HG02870 (cell line): ENCODE measurements around the gene DYNC1I2.
"Not testable (repeated sequence)": the region's sequence is repeated elsewhere in the genome, so short reads cannot be mapped to it uniquely, and the experiment has no call there.

ENCODE experiments used
- ATAC-seq: cut with Tn5 transposase; IDR thresholded peaks from one replicate; pipeline ENCODE4 v1.9.1; 2021; ENCODE audit warnings: mild to moderate bottlenecking, moderate library complexity; ENCODE audit not compliant: unreplicated experiment

DYNC1I2 gene

GRCh38 chr2:171772373-171772772 lies 85.1 kb downstream of the DYNC1I2 start:
- ATAC-seq = no peak

- not testable (repeated sequence) for ATAC-seq
Measured at GRCh38 chr2:171774581-171774980, 87.3 kb downstream of the DYNC1I2 start.

- ATAC-seq = no peak
Measured at GRCh38 chr2:171778515-171778914, 91.2 kb downstream of the DYNC1I2 start.

GRCh38 chr2:171785450-171785849 lies 98.2 kb downstream of the DYNC1I2 start:
- no peak for ATAC-seq

- ATAC-seq = no peak
Measured at GRCh38 chr2:171787333-171788072, 100.2 kb downstream of the DYNC1I2 start.

GRCh38 chr2:171788316-171788993 lies 101.2 kb downstream of the DYNC1I2 start:
- ATAC-seq = no peak

- no peak for ATAC-seq
Measured at GRCh38 chr2:171789956-171790355, 102.7 kb downstream of the DYNC1I2 start.

- no peak for ATAC-seq
Measured at GRCh38 chr2:171791361-171791760, 104.1 kb downstream of the DYNC1I2 start.

- no peak for ATAC-seq
Measured at GRCh38 chr2:171792157-171792556, 104.9 kb downstream of the DYNC1I2 start.

GRCh38 chr2:171792886-171793580 lies 105.8 kb downstream of the DYNC1I2 start:
- ATAC-seq = no peak

- ATAC-seq = no peak
Measured at GRCh38 chr2:171793691-171794678, 106.7 kb downstream of the DYNC1I2 start.

GRCh38 chr2:171794918-171795317 lies 107.6 kb downstream of the DYNC1I2 start:
- no peak for ATAC-seq
